Gastrocnemius medialis (tissue), 4 donors: Measurements from ENCODE around the gene CYREN. TPM values are rescaled to one million over a fixed set of nuclear protein-coding genes. Genes with fewer than 3 reads are reported as not detected.

Experiments used
- ATAC-seq, 2 donors: fragments of 150-250 bp; one replicate each; pipeline ENCODE4 v1.9.1; 2016
- DNase-seq, 2 donors: peaks; one replicate each; pipeline ENCODE4 v3.0.0-alpha.2; 2019
- H3K27ac ChIP-seq, 4 donors: fragments of 200-600 bp; sonication (generic); 1 replicate in 1 of 4; 2 replicates in 3 of 4; pipeline ENCODE4 v1.5.1; 2016 to 2018; ENCODE audit warnings: mild to moderate bottlenecking in 2 of 4, moderate library complexity in 1 of 4
- H3K27me3 ChIP-seq, 3 donors: fragments of 200-600 bp; sonication (generic) in 2 of 3; 1 replicate in 1 of 3; 2 replicates in 2 of 3; pipeline versions ENCODE4 v1.5.1 to v1.6.0; 2016 to 2019; ENCODE audit warnings: mild to moderate bottlenecking in 1 of 3, moderate library complexity in 1 of 3
- H3K36me3 ChIP-seq, 2 donors: fragments of 200-600 bp; sonication (generic) in 1 of 2; one replicate each; pipeline ENCODE4 v1.5.1; 2017 to 2018
- H3K4me1 ChIP-seq, 2 donors: fragments of 200-600 bp; sonication (generic) in 1 of 2; one replicate each; pipeline ENCODE4 v1.5.1; 2016 to 2017; ENCODE audit warnings: mild to moderate bottlenecking in 2 of 2
- H3K4me3 ChIP-seq, 4 donors: fragments of 200-600 bp; sonication (generic) in 3 of 4; 1 replicate in 1 of 4; 2 replicates in 3 of 4; pipeline ENCODE4 v1.5.1; 2016 to 2019; ENCODE audit warnings: mild to moderate bottlenecking in 2 of 4
- H3K9me3 ChIP-seq, 3 donors: fragments of 200-600 bp; sonication (generic) in 2 of 3; 1 replicate in 1 of 3; 2 replicates in 2 of 3; pipeline ENCODE4 v1.5.1; 2016 to 2019
- CTCF ChIP-seq, 5 experiments: fragments of 450-650 bp in 3 of 5; fragments of 200-600 bp in 2 of 5; sonication (generic) in 2 of 5; IDR thresholded peaks in 4 of 5; conservative IDR thresholded peaks in 1 of 5; 1 replicate in 4 of 5; 2 replicates in 1 of 5; pipeline ENCODE4 v1.5.1; 2016 to 2019; ENCODE audit warnings: antibody characterized with exemption in 5 of 5, mild to moderate bottlenecking in 3 of 5, moderate library complexity in 3 of 5
- POLR2A ChIP-seq, 2 donors: fragments of 450-650 bp; IDR thresholded peaks; one replicate each; pipeline ENCODE4 v1.6.1; 2017; ENCODE audit warnings: antibody characterized with exemption in 2 of 2, mild to moderate bottlenecking in 2 of 2, moderate library complexity in 2 of 2
- in situ Hi-C, 4 donors: fragments of 200-750 bp; cut with MboI; loops; one replicate each; pipeline versions ENCODE4 v1.15.0 to v1.8.0; 2017; ENCODE audit warnings: low sequenced_read_pairs in 4 of 4
- intact Hi-C: fragments of 100-400 bp; cut with DNase I; formaldehyde crosslinking; loops from one replicate; pipeline ENCODE4 v1.15.1; 2023; ENCODE audit warnings: low total_unique reads
- total RNA-seq, 4 donors: library from RNA; depleted of rRNA; stranded (reverse); fragments of >200 nt; gene quantifications; one replicate each; pipeline versions ENCODE4 v1.1.0 to v1.2.3, GENCODE V29; 2016

Gene CYREN
- total RNA-seq, 4 donors from 2014 or later = 11.8 to 51.5 (median 20.4) TPM

GRCh38 chr7:135158874-135159273, 11.6 kb downstream of the CYREN start:
- H3K27me3 ChIP-seq = no peaks in the 10 kb centered on the region
- intact Hi-C loops = loop anchor here (5.0 kb wide), 1 partner anchor 702 kb away; the partner anchor contains the start of gene AKR1B1
- H3K4me3 ChIP-seq = peak overlapping the region; percentile 34 to 46 (median 40)
- H3K4me1 ChIP-seq = peaks cover 84 to 97% of the 10 kb centered on the region in 2 donors
- H3K36me3 ChIP-seq = no peaks in the 10 kb centered on the region
- H3K27ac ChIP-seq = peak overlapping the region; percentile 93 to 97 (median 96)
- DNase-seq (peak in 1 of 2 donors; percentile 71), ATAC-seq (peak; percentile 41 to 67)
- no peak for TF ChIP-seq CTCF (IDR thresholded peaks at IDR 0.05 in 4 of 5, conservative IDR thresholded peaks at IDR 0.05 in 1 of 5)
- in situ Hi-C loops = no loop called here
- H3K9me3 ChIP-seq = no peaks in the 10 kb centered on the region

DNA sequence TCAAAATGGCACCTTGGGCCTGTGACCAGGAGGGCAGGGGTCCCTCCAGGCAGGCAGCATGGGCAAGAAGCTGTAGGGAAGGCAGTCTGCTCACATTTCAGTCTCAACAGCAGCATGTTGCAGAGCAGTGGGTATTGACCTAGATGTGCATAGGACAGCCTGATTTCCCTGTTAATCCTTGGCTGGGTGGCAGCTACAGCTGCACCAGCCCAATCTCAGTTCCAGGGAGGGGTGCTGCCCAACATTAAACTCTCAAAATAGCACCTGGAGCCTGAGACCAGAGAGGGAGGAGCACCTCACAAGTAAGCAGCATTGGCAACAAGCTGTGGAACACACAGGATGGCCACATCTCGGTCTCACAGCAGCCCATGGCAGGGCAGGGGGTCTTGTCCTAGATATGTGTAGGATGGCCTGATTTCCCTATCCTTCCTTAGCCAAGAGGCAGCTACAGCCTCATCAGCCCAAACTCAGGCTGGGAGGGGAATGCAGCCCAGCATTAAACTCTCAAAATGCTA, 12.3 kb downstream of the CYREN start:
- peak overlapping the region; percentile 34 to 46 (median 40) for H3K4me3 ChIP-seq
- no peaks in the 10 kb centered on the region for H3K27me3 ChIP-seq
- intact Hi-C loops = loop anchor here (5.0 kb wide), 1 partner anchor 701 kb away; the partner anchor contains the start of gene AKR1B1
- H3K4me1 ChIP-seq = peaks cover 77 to 97% of the 10 kb centered on the region in 2 donors
- no peaks in the 10 kb centered on the region for H3K36me3 ChIP-seq
- no peaks in the 10 kb centered on the region for H3K9me3 ChIP-seq
- peak overlapping the region; percentile 93 to 97 (median 96) for H3K27ac ChIP-seq
- in situ Hi-C loops = no loop called here
- ATAC-seq (peak; percentile 71 to 80), DNase-seq (peak; percentile 76 to 78)
- TF ChIP-seq CTCF (IDR thresholded peaks at IDR 0.05 in 4 of 5, conservative IDR thresholded peaks at IDR 0.05 in 1 of 5) (no peak), POLR2A (IDR thresholded peaks at IDR 0.05) (peak; percentile 68 to 74)

DNA sequence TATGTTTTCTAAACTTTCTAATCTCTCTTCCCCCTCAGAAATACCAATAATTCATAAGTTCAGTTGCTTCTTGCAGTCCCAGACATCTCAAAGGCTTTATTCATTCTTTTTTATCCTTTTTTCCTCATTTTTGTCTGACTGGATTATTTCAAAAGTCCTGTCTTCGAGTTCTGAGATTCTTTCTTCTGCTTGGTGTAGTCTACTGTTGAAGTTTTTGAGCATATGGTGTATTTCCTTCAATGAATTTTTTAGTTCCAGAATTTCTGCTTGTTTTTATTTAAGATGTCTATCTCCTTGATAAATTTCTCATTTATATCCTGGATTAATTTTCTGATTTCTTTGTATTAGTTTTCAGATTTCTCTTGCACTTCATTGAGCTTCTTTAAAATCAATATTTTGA, 14.2 kb downstream of the CYREN start:
- no peaks in the 10 kb centered on the region for H3K9me3 ChIP-seq
- no peak for TF ChIP-seq CTCF (IDR thresholded peaks at IDR 0.05 in 4 of 5, conservative IDR thresholded peaks at IDR 0.05 in 1 of 5)
- TF ChIP-seq POLR2A (IDR thresholded peaks at IDR 0.05) = no peak
- ATAC-seq (no peak), DNase-seq (no peak)
- H3K36me3 ChIP-seq = peaks cover 0 to 15% of the 10 kb centered on the region in 2 donors
- intact Hi-C loops = loop anchor here (5.0 kb wide), 1 partner anchor 699 kb away; the partner anchor contains the start of gene AKR1B1
- H3K4me1 ChIP-seq = peaks cover 75 to 90% of the 10 kb centered on the region in 2 donors
- H3K4me3 ChIP-seq = no peak overlapping the region
- H3K27me3 ChIP-seq = no peaks in the 10 kb centered on the region
- in situ Hi-C loops = no loop called here
- H3K27ac ChIP-seq = peak overlapping the region; percentile 93 to 97 (median 96)

- Histone ChIP-seq H3K9me3 (no peaks in the 10 kb centered on the region), H3K36me3 (peaks cover 0 to 16% of the 10 kb centered on the region in 2 donors), H3K27ac (peak overlapping the region; percentile 93 to 97 (median 96)), H3K27me3 (no peaks in the 10 kb centered on the region), H3K4me3 (peak overlapping the region in 3 of 4 donors; percentile 4 to 14 (median 11)), H3K4me1 (peaks cover 66 to 87% of the 10 kb centered on the region in 2 donors)
- TF ChIP-seq CTCF (IDR thresholded peaks at IDR 0.05 in 4 of 5, conservative IDR thresholded peaks at IDR 0.05 in 1 of 5) (no peak), POLR2A (IDR thresholded peaks at IDR 0.05) (no peak)
- DNase-seq (no peak), ATAC-seq (no peak)
- intact Hi-C loops = loop anchor here (5.0 kb wide), 1 partner anchor 697 kb away; the partner anchor contains the start of gene AKR1B1
- in situ Hi-C loops = no loop called here
These were observed 15.8 kb downstream of the CYREN start for GRCh38 chr7:135154734-135155133.
